Fibroblast of peridontal ligament (primary cell): ENCODE data around the gene ZNF679.
"Not testable (repeated sequence)": the region's sequence is repeated elsewhere in the genome, so short reads cannot be mapped to it uniquely, and the experiment has no call there.

ENCODE experiments used
- DNase-seq: peaks from one replicate; pipeline ENCODE4 v3.0.0-alpha.2; 2010; ENCODE audit errors: extremely low read depth

The ZNF679 gene

GRCh38 chr7:64310426-64310825 is 82.2 kb downstream of the ZNF679 start:
- no peak for DNase-seq

- no peak for DNase-seq
These were observed 84.6 kb downstream of the ZNF679 start for GRCh38 chr7:64312826-64313225.

- DNase-seq: peak; percentile 93
These were observed 85.6 kb downstream of the ZNF679 start, which contains the start of gene ZNF736 for GRCh38 chr7:64313740-64314491. TSS of gene ZNF736 (plus strand) at chr7:64313961. CDS start at chr7:64314151, 190 bp downstream.

- DNase-seq: peak; percentile 1
These were observed 86.3 kb downstream of the ZNF679 start for GRCh38 chr7:64314566-64314965.

GRCh38 chr7:64316031-64316742 is 87.9 kb downstream of the ZNF679 start:
- not testable (repeated sequence) for DNase-seq
